Panc1 (cell line): ENCODE data around the gene RAPGEFL1.

ENCODE experiments used
- CTCF ChIP-seq: fragments of 450-650 bp; IDR thresholded peaks from 2 replicates; pipeline ENCODE4 v1.5.1; 2017; ENCODE audit warnings: mild to moderate bottlenecking
- POLR2AphosphoS5 ChIP-seq: IDR thresholded peaks from 2 replicates; pipeline ENCODE4 v1.6.1; 2012; ENCODE audit warnings: mild to moderate bottlenecking, low read depth, low read length, moderate library complexity
- REST ChIP-seq, 2 experiments: IDR thresholded peaks; 2 replicates each; pipeline ENCODE4 v1.6.1; 2011 to 2012; ENCODE audit warnings: low read depth in 2 of 2, control low read depth in 1 of 2, low read length in 1 of 2, mild to moderate bottlenecking in 1 of 2, moderate library complexity in 1 of 2; ENCODE audit not compliant: insufficient read depth in 1 of 2
- SIN3A ChIP-seq: IDR thresholded peaks from 2 replicates; pipeline ENCODE4 v1.6.1; 2012; ENCODE audit warnings: low read depth, mild to moderate bottlenecking, low read length, moderate library complexity, borderline replicate concordance; ENCODE audit not compliant: insufficient read depth

GRCh38 chr17:40167685-40168261 lies 9.5 kb upstream of the RAPGEFL1 start:
- TF ChIP-seq CTCF = no peak
- TF ChIP-seq REST (IDR thresholded peaks at IDR 0.05; ENCODE audit: insufficient read depth in 1 of 2, low read depth in 2 of 2, low read length in 1 of 2) = no peak
- TF ChIP-seq POLR2AphosphoS5 = no peak
- TF ChIP-seq SIN3A = no peak
